ENCODE data around the gene C1QTNF12.

DNA sequence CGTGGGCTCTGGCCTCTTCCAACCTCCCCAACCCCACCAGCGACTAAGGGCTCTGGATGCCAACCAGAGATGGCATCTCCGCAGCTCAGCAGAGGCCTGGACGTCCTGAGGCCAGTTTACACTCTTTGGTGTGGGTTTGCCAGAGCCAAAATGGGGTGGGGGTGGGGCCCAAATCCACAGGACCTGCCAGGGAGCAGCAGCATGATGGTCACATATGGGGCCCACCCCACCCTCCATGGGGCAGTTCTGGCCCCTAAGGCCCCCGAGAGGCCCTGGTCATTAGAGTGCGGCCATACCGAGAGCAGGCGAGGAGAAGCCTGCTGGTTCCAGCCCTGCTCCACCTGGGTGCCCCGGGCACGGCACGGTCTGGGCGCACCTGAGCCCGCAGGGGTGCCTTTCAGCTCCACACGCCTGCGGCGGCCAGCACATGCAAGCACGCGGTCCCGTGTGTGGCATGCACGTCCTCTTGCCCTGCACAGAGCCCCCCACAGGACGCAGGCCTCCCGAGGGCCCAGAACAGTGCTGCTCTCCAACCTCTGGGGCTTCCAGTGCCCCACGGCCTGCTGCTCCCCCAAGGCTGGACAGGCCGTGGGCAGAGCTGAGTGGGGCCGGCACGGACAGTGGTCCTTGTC lies 4.8 kb downstream of the C1QTNF12 start:
- TF ChIP-seq, protein P1, sequence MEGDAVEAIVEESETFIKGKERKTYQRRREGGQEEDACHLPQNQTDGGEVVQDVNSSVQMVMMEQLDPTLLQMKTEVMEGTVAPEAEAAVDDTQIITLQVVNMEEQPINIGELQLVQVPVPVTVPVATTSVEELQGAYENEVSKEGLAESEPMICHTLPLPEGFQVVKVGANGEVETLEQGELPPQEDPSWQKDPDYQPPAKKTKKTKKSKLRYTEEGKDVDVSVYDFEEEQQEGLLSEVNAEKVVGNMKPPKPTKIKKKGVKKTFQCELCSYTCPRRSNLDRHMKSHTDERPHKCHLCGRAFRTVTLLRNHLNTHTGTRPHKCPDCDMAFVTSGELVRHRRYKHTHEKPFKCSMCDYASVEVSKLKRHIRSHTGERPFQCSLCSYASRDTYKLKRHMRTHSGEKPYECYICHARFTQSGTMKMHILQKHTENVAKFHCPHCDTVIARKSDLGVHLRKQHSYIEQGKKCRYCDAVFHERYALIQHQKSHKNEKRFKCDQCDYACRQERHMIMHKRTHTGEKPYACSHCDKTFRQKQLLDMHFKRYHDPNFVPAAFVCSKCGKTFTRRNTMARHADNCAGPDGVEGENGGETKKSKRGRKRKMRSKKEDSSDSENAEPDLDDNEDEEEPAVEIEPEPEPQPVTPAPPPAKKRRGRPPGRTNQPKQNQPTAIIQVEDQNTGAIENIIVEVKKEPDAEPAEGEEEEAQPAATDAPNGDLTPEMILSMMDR (IDR thresholded peaks at IDR 0.05), result no peak
- TF ChIP-seq POLR2A (IDR thresholded peaks at IDR 0.05), result no peak

All from suprapubic skin (tissue), 3 donors.